ENCODE data around the gene SH2D3C.

DNA sequence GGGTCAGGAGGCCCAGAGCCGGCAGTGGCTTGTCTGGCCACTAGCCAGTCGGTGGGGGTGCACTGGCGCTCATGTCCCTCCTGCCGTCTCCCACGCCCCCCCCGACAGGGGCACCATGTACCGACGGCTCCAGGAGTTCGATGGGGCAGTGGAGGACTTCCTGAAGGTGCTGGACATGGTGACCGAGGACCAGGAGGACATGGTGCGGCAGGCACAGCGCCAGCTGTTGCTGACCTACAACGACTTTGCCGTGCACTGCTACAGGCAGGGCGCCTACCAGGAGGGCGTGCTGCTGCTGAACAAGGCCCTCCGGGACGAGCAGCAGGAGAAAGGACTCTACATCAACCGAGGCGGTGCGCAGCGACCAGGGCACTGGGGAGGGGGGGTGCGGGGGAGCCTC lies 54.5 kb downstream of the SH2D3C start:
- TF ChIP-seq, protein P1, sequence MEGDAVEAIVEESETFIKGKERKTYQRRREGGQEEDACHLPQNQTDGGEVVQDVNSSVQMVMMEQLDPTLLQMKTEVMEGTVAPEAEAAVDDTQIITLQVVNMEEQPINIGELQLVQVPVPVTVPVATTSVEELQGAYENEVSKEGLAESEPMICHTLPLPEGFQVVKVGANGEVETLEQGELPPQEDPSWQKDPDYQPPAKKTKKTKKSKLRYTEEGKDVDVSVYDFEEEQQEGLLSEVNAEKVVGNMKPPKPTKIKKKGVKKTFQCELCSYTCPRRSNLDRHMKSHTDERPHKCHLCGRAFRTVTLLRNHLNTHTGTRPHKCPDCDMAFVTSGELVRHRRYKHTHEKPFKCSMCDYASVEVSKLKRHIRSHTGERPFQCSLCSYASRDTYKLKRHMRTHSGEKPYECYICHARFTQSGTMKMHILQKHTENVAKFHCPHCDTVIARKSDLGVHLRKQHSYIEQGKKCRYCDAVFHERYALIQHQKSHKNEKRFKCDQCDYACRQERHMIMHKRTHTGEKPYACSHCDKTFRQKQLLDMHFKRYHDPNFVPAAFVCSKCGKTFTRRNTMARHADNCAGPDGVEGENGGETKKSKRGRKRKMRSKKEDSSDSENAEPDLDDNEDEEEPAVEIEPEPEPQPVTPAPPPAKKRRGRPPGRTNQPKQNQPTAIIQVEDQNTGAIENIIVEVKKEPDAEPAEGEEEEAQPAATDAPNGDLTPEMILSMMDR (conservative IDR thresholded peaks at IDR 0.05; ENCODE audit: low read depth, low read length) = no peak
- TF ChIP-seq POLR2A (IDR thresholded peaks at IDR 0.05; ENCODE audit: low read depth, low read length) (no peak), RFX5 (IDR thresholded peaks at IDR 0.05; ENCODE audit: low read depth, low read length) (no peak), RAD21 (IDR thresholded peaks at IDR 0.05; ENCODE audit: low read length) (no peak), CEBPB (IDR thresholded peaks at IDR 0.05; ENCODE audit: low read depth, low read length) (no peak), MXI1 (IDR thresholded peaks at IDR 0.05; ENCODE audit: borderline replicate concordance, low read depth, low read length) (no peak), BHLHE40 (IDR thresholded peaks at IDR 0.05; ENCODE audit: low read depth, low read length) (no peak), FOS (IDR thresholded peaks at IDR 0.05; ENCODE audit: low read depth, low read length) (no peak), MAFK (IDR thresholded peaks at IDR 0.05; ENCODE audit: low read depth, low read length) (no peak), CHD1 (IDR thresholded peaks at IDR 0.05; ENCODE audit: low read depth, low read length) (no peak)
- TF ChIP-seq, protein P2, sequence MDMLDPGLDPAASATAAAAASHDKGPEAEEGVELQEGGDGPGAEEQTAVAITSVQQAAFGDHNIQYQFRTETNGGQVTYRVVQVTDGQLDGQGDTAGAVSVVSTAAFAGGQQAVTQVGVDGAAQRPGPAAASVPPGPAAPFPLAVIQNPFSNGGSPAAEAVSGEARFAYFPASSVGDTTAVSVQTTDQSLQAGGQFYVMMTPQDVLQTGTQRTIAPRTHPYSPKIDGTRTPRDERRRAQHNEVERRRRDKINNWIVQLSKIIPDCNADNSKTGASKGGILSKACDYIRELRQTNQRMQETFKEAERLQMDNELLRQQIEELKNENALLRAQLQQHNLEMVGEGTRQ (IDR thresholded peaks at IDR 0.05; ENCODE audit: low read depth, low read length) = no peak
- TF ChIP-seq, protein P3, sequence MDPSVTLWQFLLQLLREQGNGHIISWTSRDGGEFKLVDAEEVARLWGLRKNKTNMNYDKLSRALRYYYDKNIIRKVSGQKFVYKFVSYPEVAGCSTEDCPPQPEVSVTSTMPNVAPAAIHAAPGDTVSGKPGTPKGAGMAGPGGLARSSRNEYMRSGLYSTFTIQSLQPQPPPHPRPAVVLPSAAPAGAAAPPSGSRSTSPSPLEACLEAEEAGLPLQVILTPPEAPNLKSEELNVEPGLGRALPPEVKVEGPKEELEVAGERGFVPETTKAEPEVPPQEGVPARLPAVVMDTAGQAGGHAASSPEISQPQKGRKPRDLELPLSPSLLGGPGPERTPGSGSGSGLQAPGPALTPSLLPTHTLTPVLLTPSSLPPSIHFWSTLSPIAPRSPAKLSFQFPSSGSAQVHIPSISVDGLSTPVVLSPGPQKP (IDR thresholded peaks at IDR 0.05; ENCODE audit: borderline replicate concordance, low read depth, low read length) = no peak

Data from IMR-90 (cell line).